B cell (primary cell): ENCODE measurements around the gene PPP2R2C. TPM values are rescaled to one million over a fixed set of nuclear protein-coding genes. Genes with fewer than 3 reads are reported as not detected.

Experiments used
- ATAC-seq: fragments of 200-7000 bp; cut with Tn5 transposase; one replicate; pipeline ENCODE4 v1.10.0; 2021; ENCODE audit warnings: low read depth, mild to moderate bottlenecking, moderate number of reproducible peaks, moderate library complexity
- CTCF ChIA-PET: fragments of 350-600 bp; sonication (Branson Sonifier 250); formaldehyde crosslinking; loops from one replicate; lab custom pipeline; 2021; ENCODE audit warnings: antibody characterized with exemption, inconsistent platforms; lab: Charles Lee
- POLR2A ChIA-PET: fragments of 350-600 bp; sonication (Branson Sonifier 250); formaldehyde crosslinking; loops from one replicate; lab custom pipeline; 2021; ENCODE audit warnings: antibody characterized with exemption; lab: Charles Lee
- DNase-seq: peaks from one replicate; pipeline ENCODE4 v3.0.0; 2013
- H2AFZ ChIP-seq: 2 replicates; pipeline ENCODE4 v1.6.1; 2012; ENCODE audit warnings: mild to moderate bottlenecking, low read depth, low read length; ENCODE audit not compliant: insufficient read depth, poor library complexity, severe bottlenecking
- H3K27ac ChIP-seq, 2 donors: 1 replicate in 1 of 2; 2 replicates in 1 of 2; pipeline ENCODE4 v1.5.1; 2012 to 2013; ENCODE audit warnings: low read length in 2 of 2, mild to moderate bottlenecking in 2 of 2, moderate library complexity in 1 of 2
- H3K27me3 ChIP-seq, 4 experiments: fragments of 200-600 bp in 1 of 4; sonication (generic) in 1 of 4; replicated peaks in 1 of 4; 1 replicate in 2 of 4; 2 replicates in 2 of 4; pipeline versions ENCODE4 v1.6.1 to v1.7.0; 2013 to 2016; ENCODE audit warnings: low read length in 3 of 4, mild to moderate bottlenecking in 2 of 4, mixed read lengths in 1 of 4, moderate library complexity in 1 of 4; ENCODE audit not compliant: insufficient read depth in 4 of 4, control insufficient read depth in 3 of 4; ENCODE audit errors: control extremely low read depth in 1 of 4
- H3K36me3 ChIP-seq, 2 experiments: replicated peaks in 1 of 2; 1 replicate in 1 of 2; 2 replicates in 1 of 2; pipeline versions ENCODE4 v1.6.1 to v1.7.1; 2013; ENCODE audit warnings: low read length in 1 of 2; ENCODE audit not compliant: insufficient read depth in 2 of 2, control insufficient read depth in 1 of 2; ENCODE audit errors: control extremely low read depth in 1 of 2, extremely low read depth in 1 of 2
- H3K4me1 ChIP-seq, 2 donors: fragments of 200-600 bp in 1 of 2; sonication (generic) in 1 of 2; 1 replicate in 1 of 2; 2 replicates in 1 of 2; pipeline versions ENCODE4 v1.5.1 to v1.6.1; 2013 to 2017; ENCODE audit warnings: low read length in 2 of 2; ENCODE audit not compliant: control insufficient read depth in 2 of 2, insufficient read depth in 2 of 2
- H3K4me2 ChIP-seq: replicated peaks from 2 replicates; pipeline ENCODE3; 2012; ENCODE audit warnings: mild to moderate bottlenecking, low read depth, low read length; ENCODE audit not compliant: poor library complexity, severe bottlenecking
- H3K4me3 ChIP-seq, 5 experiments: fragments of 200-600 bp in 1 of 5; sonication (generic) in 1 of 5; 1 replicate in 3 of 5; 2 replicates in 2 of 5; pipeline versions ENCODE4 v1.5.1 to v1.7.0; 2011 to 2016; ENCODE audit warnings: low read length in 4 of 5, mild to moderate bottlenecking in 4 of 5, low read depth in 2 of 5, control low read depth in 1 of 5, moderate library complexity in 1 of 5; ENCODE audit not compliant: insufficient read depth in 1 of 5; ENCODE audit errors: control extremely low read depth in 1 of 5, extremely low read depth in 1 of 5
- H3K79me2 ChIP-seq: fragments of 200-600 bp; sonication (generic); one replicate; pipeline ENCODE4 v1.6.0; 2016; ENCODE audit warnings: low read length; ENCODE audit not compliant: control insufficient read depth, insufficient read depth
- H3K9ac ChIP-seq: fragments of 200-600 bp; sonication (generic); 2 replicates; pipeline ENCODE4 v1.6.1; 2017; ENCODE audit warnings: mild to moderate bottlenecking, low read length, moderate library complexity
- H3K9me3 ChIP-seq, 3 donors: one replicate each; pipeline versions ENCODE4 v1.6.1 to v1.7.1; 2013; ENCODE audit warnings: low read length in 2 of 3; ENCODE audit not compliant: control insufficient read depth in 2 of 3, insufficient read depth in 1 of 3; ENCODE audit errors: control extremely low read depth in 1 of 3
- H4K20me1 ChIP-seq: 2 replicates; pipeline ENCODE4 v1.6.0; 2012; ENCODE audit warnings: mild to moderate bottlenecking, low read length; ENCODE audit not compliant: insufficient read depth, control insufficient read depth, poor library complexity, severe bottlenecking
- H3K27ac Mint-ChIP-seq: one replicate; pipeline ENCODE4 v1.8.0; 2021; ENCODE audit warnings: mixed read lengths
- H3K27me3 Mint-ChIP-seq: one replicate; pipeline ENCODE4 v1.8.0; 2021; ENCODE audit warnings: mixed read lengths
- H3K4me1 Mint-ChIP-seq: one replicate; pipeline ENCODE4 v1.8.0; 2021; ENCODE audit warnings: mixed read lengths
- H3K4me3 Mint-ChIP-seq: one replicate; pipeline ENCODE4 v1.8.0; 2021; ENCODE audit warnings: mixed read lengths
- H3K9me3 Mint-ChIP-seq: one replicate; pipeline ENCODE4 v1.8.0; 2022; ENCODE audit warnings: mixed read lengths; ENCODE audit not compliant: insufficient read depth
- EZH2 ChIP-seq: IDR thresholded peaks from 2 replicates; pipeline ENCODE4 v1.6.1; 2012; ENCODE audit warnings: borderline replicate concordance, low read depth, mild to moderate bottlenecking, moderate library complexity, low read length; ENCODE audit not compliant: insufficient read depth, poor library complexity, severe bottlenecking
- WGBS: methylation state at CpG from one replicate; pipeline ENCODE4 v1.1.5; 2013; ENCODE audit warnings: missing lambda C conversion rate; ENCODE audit not compliant: insufficient coverage; 5-methylcytosine and 5-hydroxymethylcytosine counted together
- intact Hi-C: fragments of 100-400 bp; cut with micrococcal nuclease; formaldehyde crosslinking; loops from one replicate; pipeline ENCODE4 v1.10.0; 2022
- polyA plus RNA-seq: library from polyadenylated mRNA; depleted of rRNA; stranded (reverse); fragments of >200 nt; gene quantifications from 2 replicates; pipeline ENCODE4 v1.2.3, GENCODE V29; 2012
- total RNA-seq, 2 donors: library from RNA; stranded (reverse); fragments of 120-200 nt in 1 of 2; gene quantifications; 1 replicate in 1 of 2; 2 replicates in 1 of 2; pipeline versions ENCODE4 v1.2.3 to v1.2.4, GENCODE V29; 2013 to 2022
- TF ChIP-seq, protein P1 (sequence below): fragments of 200-600 bp; IDR thresholded peaks from one replicate; pipeline ENCODE4 v1.8.0; 2022; ENCODE audit warnings: antibody characterized with exemption, mild to moderate bottlenecking

The PPP2R2C gene
- total and polyA plus RNA-seq, 2 donors (not counting 1 experiment from before 2014, with no cell fraction given): not detected

DNA sequence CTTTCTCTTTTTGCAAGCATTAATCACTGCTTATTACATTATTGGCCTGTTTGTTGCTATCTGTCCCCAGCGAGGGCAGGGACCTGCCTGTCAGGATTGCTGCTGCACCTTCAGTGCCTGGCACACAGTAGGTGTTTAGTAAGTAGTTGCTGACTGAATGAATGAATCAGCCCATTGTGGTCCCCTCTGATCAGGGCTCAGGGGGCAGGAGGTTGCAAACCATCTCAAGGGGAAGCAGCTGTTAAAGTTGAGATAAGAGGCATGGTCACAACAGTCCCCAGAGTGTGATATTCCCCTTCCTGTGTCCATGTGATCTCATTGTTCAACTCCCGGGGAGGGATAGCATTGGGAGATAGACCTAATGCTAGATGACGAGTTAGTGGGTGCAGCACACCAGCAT lies 117.4 kb downstream of the PPP2R2C start:
- DNase-seq (no peak), ATAC-seq (no peak)
- WGBS: 100% methylated on average over 1 of the region's 3 CpGs
- no peak overlapping the region for H3K4me3 ChIP-seq
- H4K20me1 ChIP-seq: no peaks in the 10 kb centered on the region
- POLR2A ChIA-PET: interaction anchor here (0.7 kb wide), 1 partner anchor 186 kb away, joined by 11 read pairs; no protein-coding TSS in a partner anchor
- H3K36me3 ChIP-seq: no peaks in the 10 kb centered on the region
- Mint-ChIP-seq H3K27ac (no peak overlapping the region), H3K4me3 (no peak overlapping the region), H3K4me1 (no peaks in the 10 kb centered on the region), H3K27me3 (peaks cover 13% of the 10 kb centered on the region), H3K9me3 (no peaks in the 10 kb centered on the region)
- H3K9me3 ChIP-seq: peaks cover 0 to 9% (median 0%) of the 10 kb centered on the region in 3 donors
- no peaks in the 10 kb centered on the region for H3K79me2 ChIP-seq
- H3K27me3 ChIP-seq: peaks cover 0 to 2% (median 0%) of the 10 kb centered on the region in 4 experiments
- H3K27ac ChIP-seq: no peak overlapping the region
- CTCF ChIA-PET: no interaction called here
- no peak overlapping the region for H3K4me2 ChIP-seq
- H3K4me1 ChIP-seq: no peaks in the 10 kb centered on the region
- no peak overlapping the region for H3K9ac ChIP-seq
- no peak overlapping the region for H2AFZ ChIP-seq
- TF ChIP-seq EZH2: no peak
- intact Hi-C loops: no loop called here

DNA sequence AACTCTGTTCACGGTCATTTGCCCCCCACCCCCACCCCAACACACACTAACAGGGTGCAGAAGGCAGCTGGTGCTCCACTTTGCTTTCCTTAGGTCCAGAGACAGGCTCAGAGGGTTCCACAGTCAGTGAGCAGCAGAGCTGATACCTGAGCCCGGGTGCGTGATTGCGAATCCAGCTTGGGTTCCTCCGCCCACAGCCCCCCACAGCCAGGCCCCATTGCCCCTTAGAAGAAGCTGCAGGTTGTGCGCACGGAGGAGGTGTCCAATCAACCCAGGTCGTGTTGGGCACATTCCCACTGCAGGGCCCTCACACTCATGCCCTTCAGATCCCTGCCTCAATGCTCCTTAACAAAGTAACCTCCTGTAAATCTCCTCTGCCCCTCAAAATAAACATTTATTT lies 117.8 kb downstream of the PPP2R2C start:
- ATAC-seq: no peak
- Histone ChIP-seq H3K9me3 (peaks cover 0 to 9% (median 0%) of the 10 kb centered on the region in 3 donors), H3K4me3 (no peak overlapping the region), H3K4me2 (no peak overlapping the region), H3K36me3 (no peaks in the 10 kb centered on the region), H3K79me2 (no peaks in the 10 kb centered on the region), H3K27me3 (peaks cover 0 to 2% (median 0%) of the 10 kb centered on the region in 4 experiments), H3K9ac (no peak overlapping the region), H3K27ac (no peak overlapping the region), H4K20me1 (no peaks in the 10 kb centered on the region), H3K4me1 (no peaks in the 10 kb centered on the region), H2AFZ (no peak overlapping the region)
- H3K27ac Mint-ChIP-seq: no peak overlapping the region
- H3K9me3 Mint-ChIP-seq: no peaks in the 10 kb centered on the region
- 80% methylated on average over 7 of the region's 8 CpGs for WGBS
- TF ChIP-seq, protein P1, sequence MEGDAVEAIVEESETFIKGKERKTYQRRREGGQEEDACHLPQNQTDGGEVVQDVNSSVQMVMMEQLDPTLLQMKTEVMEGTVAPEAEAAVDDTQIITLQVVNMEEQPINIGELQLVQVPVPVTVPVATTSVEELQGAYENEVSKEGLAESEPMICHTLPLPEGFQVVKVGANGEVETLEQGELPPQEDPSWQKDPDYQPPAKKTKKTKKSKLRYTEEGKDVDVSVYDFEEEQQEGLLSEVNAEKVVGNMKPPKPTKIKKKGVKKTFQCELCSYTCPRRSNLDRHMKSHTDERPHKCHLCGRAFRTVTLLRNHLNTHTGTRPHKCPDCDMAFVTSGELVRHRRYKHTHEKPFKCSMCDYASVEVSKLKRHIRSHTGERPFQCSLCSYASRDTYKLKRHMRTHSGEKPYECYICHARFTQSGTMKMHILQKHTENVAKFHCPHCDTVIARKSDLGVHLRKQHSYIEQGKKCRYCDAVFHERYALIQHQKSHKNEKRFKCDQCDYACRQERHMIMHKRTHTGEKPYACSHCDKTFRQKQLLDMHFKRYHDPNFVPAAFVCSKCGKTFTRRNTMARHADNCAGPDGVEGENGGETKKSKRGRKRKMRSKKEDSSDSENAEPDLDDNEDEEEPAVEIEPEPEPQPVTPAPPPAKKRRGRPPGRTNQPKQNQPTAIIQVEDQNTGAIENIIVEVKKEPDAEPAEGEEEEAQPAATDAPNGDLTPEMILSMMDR: no peak
- no peak for TF ChIP-seq EZH2
- intact Hi-C loops: no loop called here
- CTCF ChIA-PET: no interaction called here
- no peaks in the 10 kb centered on the region for H3K4me1 Mint-ChIP-seq
- DNase-seq: no peak
- H3K4me3 Mint-ChIP-seq: no peak overlapping the region
- H3K27me3 Mint-ChIP-seq: peaks cover 17% of the 10 kb centered on the region
- POLR2A ChIA-PET: interaction anchor here (0.7 kb wide), 1 partner anchor 186 kb away, joined by 11 read pairs; no protein-coding TSS in a partner anchor
